K562 (cell line): Measurements from ENCODE around the gene CFDP1. TPM values are rescaled to one million over a fixed set of nuclear protein-coding genes. Genes with fewer than 3 reads are reported as not detected.

Source experiments
- ATAC-seq: fragments of 200-7000 bp; cut with Tn5 transposase; 3 replicates; pipeline ENCODE4 v1.9.1; 2020; ENCODE audit warnings: moderate library complexity
- BruUV-seq: library from RNA; stranded (reverse); fragments of 400-500 nt; replicated peaks from 2 replicates; lab custom pipeline; 2021; lab: Mats Ljungman, UMichigan
- CTCF ChIA-PET: fragments of 300-600 bp; formaldehyde crosslinking; extraction: SDS; loops from one replicate; lab custom pipeline; 2021; ENCODE audit warnings: low intra/inter-chr PET ratio; lab: Yijun Ruan, JAX
- POLR2A ChIA-PET: fragments of 300-600, 350-650 bp; sonication (Branson Sonifier 250); formaldehyde crosslinking; extraction: SDS; loops from one replicate; lab custom pipeline; 2021; ENCODE audit warnings: antibody characterized with exemption, inconsistent platforms; lab: Yijun Ruan, JAX
- DNase-seq, 4 experiments: peaks; one replicate each; pipeline versions ENCODE4 v3.0.0 to v3.0.0-alpha.2; 2011 to 2018; ENCODE audit warnings: low spot score in 3 of 4, mixed read lengths in 3 of 4; ENCODE audit errors: extremely low read depth in 1 of 4
- FAIRE-seq: peaks from 2 replicates; lab custom pipeline; 2011; peaks lifted over from hg19 to GRCh38; lab: Jason Lieb, UNC
- H2AFZ ChIP-seq: 2 replicates; pipeline ENCODE4 v1.6.0; 2011; ENCODE audit warnings: low read depth, low read length, control low read depth, inconsistent platforms
- H3K27ac ChIP-seq: fragments of 200-600 bp; 3 replicates; pipeline ENCODE4 v1.8.0; 2011; ENCODE audit warnings: low read depth, mild to moderate bottlenecking, control low read depth, inconsistent platforms, low read length, moderate library complexity, mixed read lengths; ENCODE audit errors: extremely low read depth
- H3K27me3 ChIP-seq, 2 experiments: fragments of 300-600 bp in 1 of 2; 2 replicates in 1 of 2; 3 replicates in 1 of 2; pipeline versions ENCODE4 v1.6.0 to v1.8.0; 2011; ENCODE audit warnings: inconsistent platforms in 2 of 2, low read length in 2 of 2, mild to moderate bottlenecking in 1 of 2, mixed read lengths in 1 of 2, moderate library complexity in 1 of 2; ENCODE audit not compliant: control insufficient read depth in 2 of 2, insufficient read depth in 2 of 2
- H3K36me3 ChIP-seq: fragments of 300-600 bp; 3 replicates; pipeline ENCODE4 v1.8.0; 2011; ENCODE audit warnings: mild to moderate bottlenecking, low read length, inconsistent platforms; ENCODE audit not compliant: control insufficient read depth, insufficient read depth
- H3K4me1 ChIP-seq, 2 experiments: fragments of 200-600 bp in 1 of 2; replicated peaks in 1 of 2; 2 replicates in 1 of 2; 3 replicates in 1 of 2; pipeline versions ENCODE4 v1.5.1 to v1.8.0; 2011; ENCODE audit warnings: inconsistent platforms in 2 of 2, low read length in 2 of 2, mild to moderate bottlenecking in 1 of 2, mixed read lengths in 1 of 2, moderate library complexity in 1 of 2; ENCODE audit not compliant: control insufficient read depth in 2 of 2, insufficient read depth in 2 of 2
- H3K4me2 ChIP-seq: 2 replicates; pipeline ENCODE4 v1.6.1; 2011; ENCODE audit warnings: low read length, control low read depth, inconsistent platforms, mixed read lengths; ENCODE audit not compliant: insufficient read depth
- H3K4me3 ChIP-seq: fragments of 200-600 bp; sonication (generic), shearing (Covaris generic); 2 replicates; pipeline ENCODE4 v1.5.1; 2016; ENCODE audit warnings: control low read depth, inconsistent platforms
- H3K79me2 ChIP-seq: fragments of 200-600 bp; 3 replicates; pipeline ENCODE4 v1.8.0; 2011; ENCODE audit warnings: low read length, inconsistent platforms; ENCODE audit not compliant: control insufficient read depth, insufficient read depth
- H3K9ac ChIP-seq, 2 experiments: 2 replicates each; pipeline versions ENCODE4 v1.6.0 to v1.6.1; 2011; ENCODE audit warnings: low read depth in 2 of 2, low read length in 2 of 2, control low read depth in 1 of 2, inconsistent platforms in 1 of 2, mild to moderate bottlenecking in 1 of 2, mixed read lengths in 1 of 2; ENCODE audit not compliant: insufficient read depth in 1 of 2
- H3K9me1 ChIP-seq: one replicate; pipeline ENCODE4 v1.6.0; 2011; ENCODE audit warnings: inconsistent platforms, mild to moderate bottlenecking, low read length, moderate library complexity; ENCODE audit not compliant: control insufficient read depth, insufficient read depth
- H3K9me3 ChIP-seq: replicated peaks from 2 replicates; pipeline ENCODE4 v1.5.1; 2011; ENCODE audit warnings: low read depth, low read length, inconsistent platforms; ENCODE audit not compliant: control insufficient read depth, insufficient read depth
- H4K20me1 ChIP-seq: replicated peaks from 2 replicates; pipeline ENCODE4 v1.6.1; 2011; ENCODE audit warnings: low read length, inconsistent platforms, mixed read lengths; ENCODE audit not compliant: control insufficient read depth, insufficient read depth
- RBM25 ChIP-seq: fragments of 200-400 bp; formaldehyde crosslinking; IDR thresholded peaks from 2 replicates; pipeline ENCODE4 v1.6.1; 2018; ENCODE audit warnings: low read length, low read depth, moderate library complexity; ENCODE audit not compliant: severe bottlenecking
- RFX1 ChIP-seq: fragments of 450-650 bp; IDR thresholded peaks from 2 replicates; pipeline ENCODE4 v1.6.1; 2016; ENCODE audit warnings: mild to moderate bottlenecking, moderate library complexity
- ZFP1 ChIP-seq: fragments of 450-650 bp; formaldehyde crosslinking; IDR thresholded peaks from 2 replicates; pipeline ENCODE4 v1.4.0; 2020; ENCODE audit warnings: mild to moderate bottlenecking, mixed read lengths
- ZHX1 ChIP-seq: fragments of 150-350 bp; conservative IDR thresholded peaks from 2 replicates; pipeline ENCODE4 v1.6.1; 2014; ENCODE audit warnings: low read length
- ZNF121 ChIP-seq: sonication (generic); formaldehyde crosslinking; conservative IDR thresholded peaks from 2 replicates; pipeline ENCODE4 v1.8.0; 2022; ENCODE audit warnings: missing genetic modification reagents
- ZNF830 ChIP-seq: fragments of 250-450 bp; sonication (Bioruptor Pico); IDR thresholded peaks from 2 replicates; pipeline ENCODE4 v1.5.0; 2021; ENCODE audit warnings: mild to moderate bottlenecking
- WGBS: fragments of 100-300 bp; shearing (Covaris generic); methylation state at CpG from one replicate; pipeline ENCODE4 v1.1.6; 2016; ENCODE audit warnings: low coverage, mixed read lengths; ENCODE audit not compliant: insufficient coverage; ENCODE audit errors: missing lambda C conversion rate; 5-methylcytosine and 5-hydroxymethylcytosine counted together
- in situ Hi-C: fragments of 300-500 bp; cut with MboI; formaldehyde crosslinking; loops from 4 replicates; pipeline ENCODE4 v1.15.0; 2018; ENCODE audit warnings: inconsistent platforms, mixed read lengths
- intact Hi-C: fragments of 100-400 bp; cut with micrococcal nuclease; formaldehyde crosslinking; loops from 2 replicates; pipeline ENCODE4 v1.14.2; 2022
- polyA plus RNA-seq, 8 experiments: library from polyadenylated mRNA; depleted of rRNA in 4 of 8; stranded (reverse) in 5 of 8; unstranded in 3 of 8; fragments of >200 nt; fragmentation: Nextera tagmentation in 2 of 8; fragmentation: Illumina TruSeq in 1 of 8; extraction: Ambion mirVana in 2 of 8; extraction: Trizol in 1 of 8; gene quantifications; 2 replicates each; pipeline versions ENCODE4 v1.2.1 to v1.2.3, GENCODE V29; 2011 to 2014; ENCODE audit warnings: inconsistent platforms in 1 of 8, missing spikeins in 1 of 8
- total RNA-seq, 7 experiments: library from RNA; depleted of rRNA in 6 of 7; stranded (reverse); fragments of >200 nt in 6 of 7; fragmentation: Illumina TruSeq in 2 of 7; extraction: Trizol in 2 of 7; gene quantifications; 2 replicates each; pipeline versions ENCODE4 v1.2.1 to v1.2.3, GENCODE V29; 2011 to 2021; ENCODE audit warnings: low replicate concordance in 1 of 7

CFDP1 gene
- total and polyA plus RNA-seq, 9 of the 15 experiments (the other 6 are each of a cell fraction or from before 2014, with no cell fraction given): 31.5 to 78.4 (median 61.7) TPM

- in situ Hi-C loops: no loop called here
- TF ChIP-seq RFX1: peak; percentile 67
- no peak for TF ChIP-seq ZNF830 (CRISPR knock-in tag)
- ATAC-seq (no peak), DNase-seq (no peak), FAIRE-seq (no peak)
- H2AFZ ChIP-seq: no peak overlapping the region
- no peak overlapping the region for H3K4me2 ChIP-seq
- intact Hi-C loops: no loop called here
- POLR2A ChIA-PET: interaction anchor here (1.2 kb wide), 1 partner anchor 19 kb away, joined by 3 read pairs; no protein-coding TSS in a partner anchor
- no peaks in the 10 kb centered on the region for H3K9me1 ChIP-seq
- CTCF ChIA-PET: no interaction called here
- WGBS: 79% methylated on average over 7 of the region's 7 CpGs
- no TSS peak for BruUV-seq
- H3K27ac ChIP-seq: no peak overlapping the region
- no peaks in the 10 kb centered on the region for H3K9me3 ChIP-seq
- H3K79me2 ChIP-seq: no peaks in the 10 kb centered on the region
- H3K9ac ChIP-seq: no peak overlapping the region
- no peak overlapping the region for H3K4me3 ChIP-seq
- no peaks in the 10 kb centered on the region for H3K4me1 ChIP-seq
- no peaks in the 10 kb centered on the region for H3K27me3 ChIP-seq
- no peaks in the 10 kb centered on the region; the same call in 1 of the 2 replicates for H4K20me1 ChIP-seq
- peaks cover 23% of the 10 kb centered on the region; the same call in 2 of the 3 replicates for H3K36me3 ChIP-seq
These were observed 56.7 kb downstream of the CFDP1 start for GRCh38 chr16:75376475-75377161.

- POLR2A ChIA-PET: no interaction called here
- WGBS: 95% methylated on average over 2 of the region's 2 CpGs
These were observed 58.9 kb downstream of the CFDP1 start for GRCh38 chr16:75374388-75374787.

More at GRCh38 chr16:75374388-75374787, 58.9 kb downstream of the CFDP1 start:
- Histone ChIP-seq H3K4me3 (no peak overlapping the region), H3K27me3 (no peaks in the 10 kb centered on the region), H3K9me3 (no peaks in the 10 kb centered on the region), H3K4me2 (no peak overlapping the region), H2AFZ (no peak overlapping the region), H3K9me1 (no peaks in the 10 kb centered on the region), H3K4me1 (no peaks in the 10 kb centered on the region), H3K36me3 (peaks cover 16% of the 10 kb centered on the region; the same call in 2 of the 3 replicates)
- FAIRE-seq: no peak
- intact Hi-C loops: no loop called here
- peak; percentile 85 for TF ChIP-seq ZNF121
- no peak for TF ChIP-seq ZFP1 (CRISPR knock-in tag)
- peak; percentile 38 for TF ChIP-seq RBM25
- no peak for TF ChIP-seq ZHX1
- TF ChIP-seq, all 486 proteins: peak for 2
- Histone ChIP-seq H4K20me1 (no peaks in the 10 kb centered on the region; the same call in 1 of the 2 replicates), H3K27ac (no peak overlapping the region), H3K9ac (no peak overlapping the region), H3K79me2 (no peaks in the 10 kb centered on the region)
- DNase-seq (no peak), ATAC-seq (no peak)
- CTCF ChIA-PET: no interaction called here
- BruUV-seq: no TSS peak
- in situ Hi-C loops: no loop called here
